HepG2 (cell line): ENCODE measurements around the gene PDGFRB. TPM values are rescaled to one million over a fixed set of nuclear protein-coding genes. Genes with fewer than 3 reads are reported as not detected.

Experiments used
- CHD2 ChIP-seq: IDR thresholded peaks from 2 replicates; pipeline ENCODE4 v1.6.1; 2011; ENCODE audit warnings: low read depth, low read length, improper control_type of control experiment
- CREB1 ChIP-seq, 2 experiments: fragments of 450-650 bp in 1 of 2; IDR thresholded peaks; 2 replicates each; pipeline ENCODE4 v1.6.1; 2016 to 2017; ENCODE audit warnings: control low read depth in 1 of 2, mild to moderate bottlenecking in 1 of 2, missing compliant biosample characterization in 1 of 2, missing genetic modification characterization in 1 of 2
- HMG20A ChIP-seq: IDR thresholded peaks from 2 replicates; pipeline ENCODE4 v1.6.1; 2016; ENCODE audit warnings: borderline replicate concordance
- LBX2 ChIP-seq: sonication (generic); formaldehyde crosslinking; IDR thresholded peaks from 2 replicates; pipeline ENCODE4 v1.5.0; 2020; ENCODE audit warnings: missing genetic modification reagents, mild to moderate bottlenecking, borderline replicate concordance
- NCOA1 ChIP-seq: sonication (generic); formaldehyde crosslinking; IDR thresholded peaks from 2 replicates; pipeline ENCODE4 v1.9.0; 2021; ENCODE audit warnings: missing genetic modification reagents
- SRF ChIP-seq: IDR thresholded peaks from 2 replicates; pipeline ENCODE4 v1.6.1; 2011; ENCODE audit warnings: mild to moderate bottlenecking, low read depth, low read length, moderate library complexity
- STAT6 ChIP-seq: sonication (generic); formaldehyde crosslinking; IDR thresholded peaks from 2 replicates; pipeline ENCODE4 v1.4.0; 2020; ENCODE audit warnings: missing genetic modification reagents, mild to moderate bottlenecking, borderline replicate concordance
- ZNF143 ChIP-seq: sonication (generic); formaldehyde crosslinking; IDR thresholded peaks from 2 replicates; pipeline ENCODE4 v1.4.0; 2020; ENCODE audit warnings: missing genetic modification reagents
- ZNF547 ChIP-seq: sonication (generic); formaldehyde crosslinking; IDR thresholded peaks from 2 replicates; pipeline ENCODE4 v1.5.1; 2020; ENCODE audit warnings: mild to moderate bottlenecking, missing genetic modification reagents
- ZNF598 ChIP-seq: sonication (generic); formaldehyde crosslinking; IDR thresholded peaks from 2 replicates; pipeline ENCODE4 v1.5.1; 2020; ENCODE audit warnings: mild to moderate bottlenecking, missing genetic modification reagents, borderline replicate concordance
- ZNF710 ChIP-seq: sonication (generic); formaldehyde crosslinking; IDR thresholded peaks from 2 replicates; pipeline ENCODE4 v1.5.0; 2020; ENCODE audit warnings: mild to moderate bottlenecking, missing genetic modification reagents, borderline replicate concordance
- ZNF879 ChIP-seq: sonication (generic); formaldehyde crosslinking; IDR thresholded peaks from 2 replicates; pipeline ENCODE4 v1.8.1; 2023; ENCODE audit warnings: missing genetic modification reagents
- ZNF883 ChIP-seq: sonication (generic); formaldehyde crosslinking; IDR thresholded peaks from 2 replicates; pipeline ENCODE4 v1.5.1; 2020; ENCODE audit warnings: mild to moderate bottlenecking, missing genetic modification reagents; ENCODE audit errors: not compliant biosample characterization
- polyA plus RNA-seq, 8 experiments: library from polyadenylated mRNA; depleted of rRNA in 3 of 8; stranded (reverse) in 7 of 8; unstranded in 1 of 8; fragments of >200 nt; fragmentation: Illumina TruSeq in 4 of 8; extraction: Trizol in 4 of 8; gene quantifications; 2 replicates each; pipeline versions ENCODE4 v1.2.1 to v1.2.3, GENCODE V29; 2011 to 2016; ENCODE audit warnings: low read depth in 4 of 8, missing spikeins in 1 of 8, mixed read lengths in 1 of 8; ENCODE audit not compliant: insufficient read depth in 1 of 8
- total RNA-seq, 5 experiments: library from RNA; depleted of rRNA; stranded (reverse); fragments of >200 nt; fragmentation: Illumina TruSeq; extraction: Trizol; gene quantifications; 2 replicates each; pipeline ENCODE4 v1.2.3, GENCODE V29; 2016; ENCODE audit warnings: low read depth in 1 of 5
- TF ChIP-seq, protein P1 (sequence below): sonication (generic); formaldehyde crosslinking; IDR thresholded peaks from 2 replicates; pipeline ENCODE4 v1.4.0; 2020; ENCODE audit warnings: missing genetic modification reagents
- TF ChIP-seq, protein P2 (sequence below): IDR thresholded peaks from 2 replicates; pipeline ENCODE4 v1.6.1; 2016; ENCODE audit warnings: missing genetic modification reagents, missing compliant biosample characterization
- TF ChIP-seq, protein P3 (sequence below): sonication (generic); formaldehyde crosslinking; conservative IDR thresholded peaks from 2 replicates; pipeline ENCODE4 v1.8.0; 2022; ENCODE audit warnings: low read depth, missing genetic modification reagents
- TF ChIP-seq, protein P4 (sequence below): IDR thresholded peaks from 2 replicates; pipeline ENCODE4 v1.6.1; 2016; ENCODE audit warnings: missing compliant biosample characterization, missing genetic modification reagents, borderline replicate concordance

The PDGFRB gene
- total and polyA plus RNA-seq, 2 of the 13 experiments (the other 11 are each of a cell fraction or from before 2014, with no cell fraction given), result 4.0 to 21.0 TPM

DNA sequence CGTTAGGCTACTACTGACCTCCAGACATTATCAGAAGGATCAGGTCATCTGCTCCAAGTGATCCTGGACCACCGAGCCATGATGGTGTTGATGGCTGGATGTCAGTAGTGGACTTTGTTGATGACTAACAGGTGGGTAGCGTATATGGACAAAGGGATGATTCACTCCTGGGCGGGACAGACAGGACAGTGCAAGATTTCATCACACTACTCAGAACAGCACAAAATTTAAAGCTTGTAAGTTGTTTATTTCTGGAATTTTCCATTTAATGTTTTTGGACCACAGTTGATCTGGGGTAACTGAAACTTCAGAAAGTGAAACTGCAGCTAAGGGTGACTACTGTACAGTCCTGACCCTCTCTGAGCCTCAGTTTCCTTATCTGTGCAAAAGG is 12.7 kb downstream of the PDGFRB start (continued):
- TF ChIP-seq, protein P1, sequence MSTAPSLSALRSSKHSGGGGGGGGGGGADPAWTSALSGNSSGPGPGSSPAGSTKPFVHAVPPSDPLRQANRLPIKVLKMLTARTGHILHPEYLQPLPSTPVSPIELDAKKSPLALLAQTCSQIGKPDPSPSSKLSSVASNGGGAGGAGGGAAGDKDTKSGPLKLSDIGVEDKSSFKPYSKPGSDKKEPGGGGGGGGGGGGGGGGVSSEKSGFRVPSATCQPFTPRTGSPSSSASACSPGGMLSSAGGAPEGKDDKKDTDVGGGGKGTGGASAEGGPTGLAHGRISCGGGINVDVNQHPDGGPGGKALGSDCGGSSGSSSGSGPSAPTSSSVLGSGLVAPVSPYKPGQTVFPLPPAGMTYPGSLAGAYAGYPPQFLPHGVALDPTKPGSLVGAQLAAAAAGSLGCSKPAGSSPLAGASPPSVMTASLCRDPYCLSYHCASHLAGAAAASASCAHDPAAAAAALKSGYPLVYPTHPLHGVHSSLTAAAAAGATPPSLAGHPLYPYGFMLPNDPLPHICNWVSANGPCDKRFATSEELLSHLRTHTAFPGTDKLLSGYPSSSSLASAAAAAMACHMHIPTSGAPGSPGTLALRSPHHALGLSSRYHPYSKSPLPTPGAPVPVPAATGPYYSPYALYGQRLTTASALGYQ (CRISPR knock-in tag), result no peak
- TF ChIP-seq, protein P2, sequence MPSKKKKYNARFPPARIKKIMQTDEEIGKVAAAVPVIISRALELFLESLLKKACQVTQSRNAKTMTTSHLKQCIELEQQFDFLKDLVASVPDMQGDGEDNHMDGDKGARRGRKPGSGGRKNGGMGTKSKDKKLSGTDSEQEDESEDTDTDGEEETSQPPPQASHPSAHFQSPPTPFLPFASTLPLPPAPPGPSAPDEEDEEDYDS (CRISPR knock-in tag), result peak; percentile 72
- TF ChIP-seq ZNF547 (CRISPR knock-in tag), result no peak
- TF ChIP-seq, protein P3, sequence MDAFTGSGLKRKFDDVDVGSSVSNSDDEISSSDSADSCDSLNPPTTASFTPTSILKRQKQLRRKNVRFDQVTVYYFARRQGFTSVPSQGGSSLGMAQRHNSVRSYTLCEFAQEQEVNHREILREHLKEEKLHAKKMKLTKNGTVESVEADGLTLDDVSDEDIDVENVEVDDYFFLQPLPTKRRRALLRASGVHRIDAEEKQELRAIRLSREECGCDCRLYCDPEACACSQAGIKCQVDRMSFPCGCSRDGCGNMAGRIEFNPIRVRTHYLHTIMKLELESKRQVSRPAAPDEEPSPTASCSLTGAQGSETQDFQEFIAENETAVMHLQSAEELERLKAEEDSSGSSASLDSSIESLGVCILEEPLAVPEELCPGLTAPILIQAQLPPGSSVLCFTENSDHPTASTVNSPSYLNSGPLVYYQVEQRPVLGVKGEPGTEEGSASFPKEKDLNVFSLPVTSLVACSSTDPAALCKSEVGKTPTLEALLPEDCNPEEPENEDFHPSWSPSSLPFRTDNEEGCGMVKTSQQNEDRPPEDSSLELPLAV (CRISPR knock-in tag), result no peak
- TF ChIP-seq NCOA1 (CRISPR knock-in tag), result no peak
- TF ChIP-seq, protein P4, sequence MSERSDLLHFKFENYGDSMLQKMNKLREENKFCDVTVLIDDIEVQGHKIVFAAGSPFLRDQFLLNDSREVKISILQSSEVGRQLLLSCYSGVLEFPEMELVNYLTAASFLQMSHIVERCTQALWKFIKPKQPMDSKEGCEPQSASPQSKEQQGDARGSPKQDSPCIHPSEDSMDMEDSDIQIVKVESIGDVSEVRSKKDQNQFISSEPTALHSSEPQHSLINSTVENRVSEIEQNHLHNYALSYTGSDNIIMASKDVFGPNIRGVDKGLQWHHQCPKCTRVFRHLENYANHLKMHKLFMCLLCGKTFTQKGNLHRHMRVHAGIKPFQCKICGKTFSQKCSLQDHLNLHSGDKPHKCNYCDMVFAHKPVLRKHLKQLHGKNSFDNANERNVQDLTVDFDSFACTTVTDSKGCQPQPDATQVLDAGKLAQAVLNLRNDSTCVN (CRISPR knock-in tag), result no peak
- TF ChIP-seq LBX2, result no peak
- peak; percentile 32; the same call in 1 of the 2 replicates for TF ChIP-seq SRF
- TF ChIP-seq CHD2, result no peak
- TF ChIP-seq ZNF879, result no peak
- TF ChIP-seq ZNF710 (CRISPR knock-in tag), result no peak
- TF ChIP-seq CREB1 (IDR thresholded peaks at IDR 0.05), result no peak; the same call in 1 of the 2 replicates
- TF ChIP-seq CREB1 (CRISPR knock-in tag; IDR thresholded peaks at IDR 0.05), result peak; percentile 63
- TF ChIP-seq ZNF598 (CRISPR knock-in tag), result no peak
- no peak for TF ChIP-seq STAT6
- TF ChIP-seq ZNF143 (CRISPR knock-in tag), result no peak
- peak; percentile 67; the same call in 1 of the 2 replicates for TF ChIP-seq HMG20A (CRISPR knock-in tag)
- TF ChIP-seq ZNF883, result no peak
